Spleen (tissue), 11 donors: ENCODE measurements around the gene VCX3A. TPM values are rescaled to one million over a fixed set of nuclear protein-coding genes. Genes with fewer than 3 reads are reported as not detected.

ENCODE experiments used
- DNase-seq: peaks from one replicate; pipeline ENCODE4 v3.0.0-alpha.2; 2020
- H3K27ac ChIP-seq, 8 donors: fragments of 200-600 bp; sonication (generic) in 7 of 8; 1 replicate in 4 of 8; 2 replicates in 4 of 8; pipeline versions ENCODE4 v1.5.0 to v1.8.0; 2016 to 2021; ENCODE audit warnings: inconsistent platforms in 4 of 8, mild to moderate bottlenecking in 4 of 8, moderate library complexity in 1 of 8
- H3K27me3 ChIP-seq, 7 donors: fragments of 200-600 bp; sonication (generic) in 6 of 7; replicated peaks in 1 of 7; 1 replicate in 4 of 7; 2 replicates in 3 of 7; pipeline versions ENCODE4 v1.5.0 to v1.8.0; 2016 to 2021; ENCODE audit warnings: inconsistent platforms in 3 of 7, mild to moderate bottlenecking in 1 of 7
- H3K36me3 ChIP-seq, 6 donors: fragments of 200-600 bp; sonication (generic) in 5 of 6; 1 replicate in 4 of 6; 2 replicates in 2 of 6; pipeline versions ENCODE4 v1.5.0 to v1.8.0; 2016 to 2021; ENCODE audit warnings: inconsistent platforms in 2 of 6
- H3K4me1 ChIP-seq, 6 donors: fragments of 200-600 bp; sonication (generic) in 5 of 6; 1 replicate in 3 of 6; 2 replicates in 3 of 6; pipeline versions ENCODE4 v1.5.0 to v1.8.0; 2016 to 2021; ENCODE audit warnings: inconsistent platforms in 3 of 6
- H3K4me3 ChIP-seq, 8 donors: fragments of 200-600 bp; sonication (generic) in 7 of 8; 1 replicate in 4 of 8; 2 replicates in 4 of 8; pipeline versions ENCODE4 v1.5.0 to v1.8.0; 2016 to 2021; ENCODE audit warnings: inconsistent platforms in 4 of 8, mild to moderate bottlenecking in 4 of 8, moderate library complexity in 2 of 8
- H3K9me3 ChIP-seq, 8 donors: fragments of 200-600 bp; sonication (generic) in 7 of 8; 1 replicate in 4 of 8; 2 replicates in 4 of 8; pipeline versions ENCODE4 v1.5.0 to v1.8.0; 2016 to 2021; ENCODE audit warnings: inconsistent platforms in 4 of 8
- POLR2A ChIP-seq, 3 donors: fragments of 450-650 bp; IDR thresholded peaks; one replicate each; pipeline ENCODE4 v1.5.1; 2017; ENCODE audit warnings: antibody characterized with exemption in 3 of 3, mild to moderate bottlenecking in 1 of 3
- POLR2AphosphoS5 ChIP-seq, 3 donors: sonication (generic); formaldehyde crosslinking; IDR thresholded peaks; one replicate each; pipeline ENCODE4 v1.5.1; 2017; ENCODE audit warnings: antibody characterized with exemption in 3 of 3
- WGBS, 5 donors: extraction: QIAGEN DNeasy Blood & Tissue Kit in 3 of 5; methylation state at CpG; one replicate each; pipeline versions ENCODE4 v1.1.5 to v1.1.7; 2013 to 2018; 5-methylcytosine and 5-hydroxymethylcytosine counted together
- intact Hi-C: fragments of 100-400 bp; cut with DNase I; formaldehyde crosslinking; loops from one replicate; pipeline ENCODE4 v1.15.0; 2023; ENCODE audit warnings: low total_unique reads
- polyA plus RNA-seq, 3 donors: library from polyadenylated mRNA; stranded (reverse); fragments of 200-250 nt; gene quantifications; one replicate each; pipeline ENCODE4 v1.2.1, GENCODE V29; 2013
- total RNA-seq, 7 donors: library from RNA; depleted of rRNA in 3 of 7; stranded (reverse); fragments of >200 nt in 3 of 7; fragmentation: NEBNext Ultra II Directional in 4 of 7; extraction: Animal tissue kit (Norgen Biotek cat#: 25700) in 4 of 7; gene quantifications; one replicate each; pipeline versions ENCODE4 v1.1.0 to v1.2.1, GENCODE V29; 2016 to 2021
- TF ChIP-seq, protein P1 (sequence below), 11 experiments: fragments of 200-600 bp in 7 of 11; fragments of 450-650 bp in 4 of 11; sonication (generic) in 4 of 11; IDR thresholded peaks in 8 of 11; conservative IDR thresholded peaks in 3 of 11; 1 replicate in 7 of 11; 2 replicates in 4 of 11; pipeline versions ENCODE4 v1.4.0 to v1.8.0; 2016 to 2021; ENCODE audit warnings: antibody characterized with exemption in 11 of 11, inconsistent platforms in 4 of 11, mild to moderate bottlenecking in 1 of 11
- donor health status: healthy with polysubstance abuse.
- donor health status: DM: no; HTN: no; CAD: no; lungs with moderate emphysema.
- donor health status: DM: no; HTN: no; CAD: no.
- donor health status: Bipolar disorder and iron deficiency.
- donor health status: healthy.
- donor health status: DM: no; HTN: no; CAD: no.
- donor health status: DM: yes; HTN: yes; CAD: no.

Gene VCX3A
- total and polyA plus RNA-seq, 10 donors: 0.16 to 0.85 (median 0.20) TPM; not detected in 7

DNA sequence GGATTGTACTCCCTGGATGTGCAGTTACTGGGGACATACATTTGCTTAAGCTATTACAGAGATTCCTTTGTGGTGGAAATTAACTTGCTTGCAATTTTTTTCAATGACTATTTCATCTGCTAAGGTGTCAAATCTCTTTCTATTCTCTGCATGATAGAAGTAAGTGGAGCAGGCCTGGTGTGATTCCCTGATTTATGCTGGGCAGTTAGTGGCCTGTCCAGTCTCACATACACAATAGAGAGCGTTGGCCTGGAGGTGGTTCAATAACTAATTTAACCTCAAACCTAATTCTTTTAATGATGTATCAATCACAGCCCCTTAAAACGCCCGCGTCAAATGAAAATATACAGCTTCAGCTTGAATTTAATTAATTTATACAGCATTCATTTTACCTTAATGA, 28.5 kb downstream of the VCX3A start:
- intact Hi-C loops: no loop called here
- no peaks in the 10 kb centered on the region for H3K4me1 ChIP-seq
- H3K4me3 ChIP-seq: no peak overlapping the region
- no peak for DNase-seq
- WGBS, 5 donors: 88 to 92% (median 90%) methylated on average over 4 of the region's 4 CpGs
- H3K27ac ChIP-seq: no peak overlapping the region
- TF ChIP-seq POLR2AphosphoS5 (IDR thresholded peaks at IDR 0.05) (no peak), POLR2A (IDR thresholded peaks at IDR 0.05) (no peak)
- TF ChIP-seq, protein P1, sequence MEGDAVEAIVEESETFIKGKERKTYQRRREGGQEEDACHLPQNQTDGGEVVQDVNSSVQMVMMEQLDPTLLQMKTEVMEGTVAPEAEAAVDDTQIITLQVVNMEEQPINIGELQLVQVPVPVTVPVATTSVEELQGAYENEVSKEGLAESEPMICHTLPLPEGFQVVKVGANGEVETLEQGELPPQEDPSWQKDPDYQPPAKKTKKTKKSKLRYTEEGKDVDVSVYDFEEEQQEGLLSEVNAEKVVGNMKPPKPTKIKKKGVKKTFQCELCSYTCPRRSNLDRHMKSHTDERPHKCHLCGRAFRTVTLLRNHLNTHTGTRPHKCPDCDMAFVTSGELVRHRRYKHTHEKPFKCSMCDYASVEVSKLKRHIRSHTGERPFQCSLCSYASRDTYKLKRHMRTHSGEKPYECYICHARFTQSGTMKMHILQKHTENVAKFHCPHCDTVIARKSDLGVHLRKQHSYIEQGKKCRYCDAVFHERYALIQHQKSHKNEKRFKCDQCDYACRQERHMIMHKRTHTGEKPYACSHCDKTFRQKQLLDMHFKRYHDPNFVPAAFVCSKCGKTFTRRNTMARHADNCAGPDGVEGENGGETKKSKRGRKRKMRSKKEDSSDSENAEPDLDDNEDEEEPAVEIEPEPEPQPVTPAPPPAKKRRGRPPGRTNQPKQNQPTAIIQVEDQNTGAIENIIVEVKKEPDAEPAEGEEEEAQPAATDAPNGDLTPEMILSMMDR (IDR thresholded peaks at IDR 0.05 in 8 of 11, conservative IDR thresholded peaks at IDR 0.05 in 3 of 11): no peak
- no peaks in the 10 kb centered on the region for H3K27me3 ChIP-seq
- H3K9me3 ChIP-seq: peaks cover 0 to 15% (median 0%) of the 10 kb centered on the region in 8 donors
- H3K36me3 ChIP-seq: no peaks in the 10 kb centered on the region

DNA sequence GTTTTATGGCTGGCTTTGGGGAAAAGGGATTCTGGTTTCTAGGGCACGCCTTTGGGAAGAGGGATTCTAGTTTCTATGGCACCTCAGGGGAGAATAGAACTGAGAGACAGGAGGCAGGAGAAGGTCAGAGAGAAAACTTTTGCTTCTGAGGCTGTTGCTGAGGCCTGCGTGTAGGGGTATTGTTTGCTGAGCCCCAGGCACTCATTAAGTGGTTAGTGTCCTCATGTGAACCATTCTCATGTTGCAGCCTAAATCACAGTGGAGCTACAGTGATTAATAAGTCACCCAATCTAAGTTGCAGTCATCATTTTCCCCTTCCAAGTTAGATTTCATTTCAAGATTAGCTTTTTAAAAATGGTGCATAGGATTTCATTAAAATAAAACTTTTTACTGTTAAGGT, 29.0 kb downstream of the VCX3A start:
- H3K4me3 ChIP-seq: no peak overlapping the region
- TF ChIP-seq, protein P1 (IDR thresholded peaks at IDR 0.05 in 8 of 11, conservative IDR thresholded peaks at IDR 0.05 in 3 of 11): no peak
- TF ChIP-seq POLR2AphosphoS5 (IDR thresholded peaks at IDR 0.05) (no peak), POLR2A (IDR thresholded peaks at IDR 0.05) (no peak)
- H3K27me3 ChIP-seq: no peaks in the 10 kb centered on the region
- no peaks in the 10 kb centered on the region for H3K4me1 ChIP-seq
- H3K27ac ChIP-seq: no peak overlapping the region
- 50 to 81% (median 62%) methylated on average over 2 of the region's 2 CpGs for WGBS, 5 donors
- no peak for DNase-seq
- intact Hi-C loops: no loop called here
- no peaks in the 10 kb centered on the region for H3K36me3 ChIP-seq
- H3K9me3 ChIP-seq: peaks cover 0 to 14% (median 0%) of the 10 kb centered on the region in 8 donors

DNA sequence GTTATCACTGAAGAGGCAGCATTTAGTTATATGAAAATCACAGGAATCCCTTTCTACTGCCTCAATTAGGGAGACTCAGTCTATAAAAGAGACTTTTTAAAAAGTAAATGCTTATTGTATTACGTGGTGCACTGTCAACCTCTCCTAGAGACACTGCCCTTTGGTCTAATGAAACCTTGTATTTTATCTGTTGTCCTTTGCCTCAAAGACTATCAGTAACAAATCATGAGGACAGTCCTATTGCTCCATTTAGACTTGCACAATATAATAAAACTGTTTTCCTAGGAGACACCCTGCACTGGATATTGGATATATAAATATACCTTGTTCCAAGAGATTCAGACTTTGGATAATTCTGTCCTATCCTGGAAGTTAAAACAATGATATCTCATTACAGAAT, 34.2 kb downstream of the VCX3A start:
- Histone ChIP-seq H3K4me1 (no peaks in the 10 kb centered on the region), H3K4me3 (no peak overlapping the region), H3K36me3 (no peaks in the 10 kb centered on the region), H3K27ac (no peak overlapping the region), H3K9me3 (peaks cover 0 to 4% (median 0%) of the 10 kb centered on the region in 8 donors), H3K27me3 (no peaks in the 10 kb centered on the region)
- DNase-seq: no peak
- intact Hi-C loops: no loop called here
- TF ChIP-seq, protein P1 (IDR thresholded peaks at IDR 0.05 in 8 of 11, conservative IDR thresholded peaks at IDR 0.05 in 3 of 11): no peak
- TF ChIP-seq POLR2A (IDR thresholded peaks at IDR 0.05) (no peak), POLR2AphosphoS5 (IDR thresholded peaks at IDR 0.05) (no peak)
- WGBS, 5 donors: 52 to 90% (median 60%) methylated on average over 1 of the region's 1 CpG

DNA sequence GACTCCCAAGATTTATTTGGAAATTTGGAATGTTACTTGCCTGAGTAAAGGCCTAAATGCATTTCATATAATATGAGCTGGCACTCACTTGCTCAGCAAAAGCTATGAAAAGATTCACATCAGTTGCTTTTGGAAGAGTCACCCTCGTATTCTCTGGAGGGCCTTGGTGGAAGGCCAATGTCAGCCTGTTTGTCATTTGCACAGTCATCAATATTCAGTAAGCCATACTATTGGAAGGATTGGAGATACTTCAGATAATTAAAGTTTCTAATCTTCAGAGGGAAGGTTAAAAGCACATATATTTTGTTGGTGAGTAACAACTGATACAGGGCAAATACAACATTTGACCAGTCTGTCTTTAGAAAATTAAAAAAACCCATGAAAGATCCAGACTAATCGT, 36.6 kb downstream of the VCX3A start:
- 74 to 85% (median 80%) methylated on average over 2 of the region's 2 CpGs for WGBS, 5 donors
- DNase-seq: no peak
- H3K4me1 ChIP-seq: no peaks in the 10 kb centered on the region

More for the DNA sequence above, 36.6 kb downstream of the VCX3A start:
- Histone ChIP-seq H3K36me3 (no peaks in the 10 kb centered on the region), H3K9me3 (peaks cover 0 to 11% (median 0%) of the 10 kb centered on the region in 8 donors), H3K27me3 (no peaks in the 10 kb centered on the region), H3K4me3 (no peak overlapping the region), H3K27ac (no peak overlapping the region)
- intact Hi-C loops: no loop called here
- TF ChIP-seq POLR2AphosphoS5 (IDR thresholded peaks at IDR 0.05) (no peak), POLR2A (IDR thresholded peaks at IDR 0.05) (no peak)
- TF ChIP-seq, protein P1 (IDR thresholded peaks at IDR 0.05 in 8 of 11, conservative IDR thresholded peaks at IDR 0.05 in 3 of 11): no peak
